Mucosa of descending colon (tissue), 3 donors: ENCODE measurements around the gene FAM209B. TPM values are rescaled to one million over a fixed set of nuclear protein-coding genes. Genes with fewer than 3 reads are reported as not detected.
"Not testable (repeated sequence)": the region's sequence is repeated elsewhere in the genome, so short reads cannot be mapped to it uniquely, and the experiment has no call there.

Source experiments
- ATAC-seq: fragments of 200-7000 bp; cut with Tn5 transposase; one replicate; pipeline ENCODE4 v1.9.1; 2020; ENCODE audit warnings: mild to moderate bottlenecking, moderate library complexity
- DNase-seq, 3 donors: peaks; one replicate each; pipeline ENCODE4 v3.0.0-alpha.2; 2020
- H3K36me3 ChIP-seq: fragments of 200-600 bp; one replicate; pipeline ENCODE4 v1.8.0; 2021; ENCODE audit warnings: low read depth, mild to moderate bottlenecking
- H3K4me1 ChIP-seq: fragments of 200-600 bp; one replicate; pipeline ENCODE4 v1.8.0; 2021; ENCODE audit warnings: low read depth, mild to moderate bottlenecking
- H3K4me3 ChIP-seq: fragments of 200-600 bp; one replicate; pipeline ENCODE4 v1.8.0; 2021; ENCODE audit warnings: mild to moderate bottlenecking
- H3K9me3 ChIP-seq: fragments of 200-600 bp; one replicate; pipeline ENCODE4 v1.8.0; 2021; ENCODE audit warnings: mild to moderate bottlenecking
- intact Hi-C, 2 donors: fragments of 100-400 bp; cut with DNase I in 1 of 2; cut with micrococcal nuclease in 1 of 2; formaldehyde crosslinking; loops; one replicate each; pipeline versions ENCODE4 v1.11.0 to v1.11.1; 2022; cut with DNase I, micrococcal nuclease
- long read RNA-seq, 2 donors: library from polyadenylated mRNA; unstranded; transcript quantifications; one replicate each; pipeline ENCODE4 v2.0.0, GENCODE V29; 2019 to 2021
- total RNA-seq, 3 donors: library from RNA; stranded (reverse); fragmentation: NEBNext Ultra II Directional in 2 of 3; extraction: Animal tissue kit (Norgen Biotek cat#: 25700) in 2 of 3; gene quantifications; one replicate each; pipeline versions ENCODE4 v1.2.1 to v1.2.4, GENCODE V29; 2021 to 2023
- TF ChIP-seq, protein P1 (sequence below): fragments of 200-600 bp; IDR thresholded peaks from one replicate; pipeline ENCODE4 v1.8.0; 2022; ENCODE audit warnings: antibody characterized with exemption, mild to moderate bottlenecking
- donor health status: DM: no; HTN: no; CAD: no; lungs with moderate emphysema.
- donor health status: DM: no; HTN: no; CAD: no.
- donor health status: DM: no; HTN: yes; CAD: no.

FAM209B gene, protein sequence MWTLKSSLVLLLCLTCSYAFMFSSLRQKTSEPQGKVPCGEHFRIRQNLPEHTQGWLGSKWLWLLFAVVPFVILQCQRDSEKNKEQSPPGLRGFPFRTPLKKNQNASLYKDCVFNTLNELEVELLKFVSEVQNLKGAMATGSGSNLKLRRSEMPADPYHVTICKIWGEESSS
- total RNA-seq = not detected
- long read RNA-seq, donor 1 = 0 reads
- long read RNA-seq, donor 2 = 0 reads

DNA sequence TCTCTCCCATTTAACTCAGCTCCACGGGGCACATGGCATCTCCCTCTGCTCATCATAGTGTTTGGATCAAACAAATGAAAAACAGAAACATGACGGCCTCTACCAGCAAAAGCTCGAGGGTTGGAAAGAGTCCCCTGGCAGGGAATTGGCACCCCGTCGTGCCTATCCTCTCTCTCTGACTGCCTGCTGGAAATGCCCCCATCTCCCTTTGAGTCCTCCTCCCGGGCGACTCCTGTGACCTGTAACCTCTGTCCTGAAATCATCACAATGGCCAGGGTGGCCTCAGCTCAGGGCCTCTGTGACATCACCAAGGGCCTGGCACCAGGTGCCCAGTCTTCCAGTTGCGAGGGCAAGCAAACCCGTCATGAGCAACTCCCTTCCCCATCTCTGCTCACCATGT is at the start of gene FAM209B:
FAM209B (plus strand) TSS at position 301 of the 400 bp plus-strand sequence; CDS start at position 397, 96 bp downstream.
- DNase-seq, H3K36me3 ChIP-seq, H3K9me3 ChIP-seq, H3K4me3 ChIP-seq, H3K4me1 ChIP-seq, intact Hi-C loops, ATAC-seq: not testable (repeated sequence)

DNA sequence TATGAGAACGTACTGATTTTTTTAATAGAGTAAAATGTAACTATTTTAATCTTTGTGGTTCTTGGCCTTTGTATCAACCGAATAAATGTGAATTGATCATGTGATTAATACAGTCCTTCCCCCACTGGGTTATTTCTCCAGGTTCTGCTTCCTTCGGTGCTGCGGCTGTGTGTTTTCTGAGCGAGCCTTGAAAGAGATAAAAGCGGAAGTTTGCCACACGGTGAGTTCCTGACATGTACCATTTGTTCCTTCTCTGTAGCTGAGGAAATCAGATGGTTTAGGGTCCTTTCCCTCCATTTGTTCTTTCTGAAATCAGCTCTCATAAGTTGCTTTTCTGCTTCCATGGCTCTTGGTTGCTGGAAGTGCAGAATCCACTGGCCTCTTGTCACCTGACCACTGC is 49.1 kb upstream of the FAM209B start:
- ATAC-seq = no peak
- no peak for DNase-seq
- TF ChIP-seq, protein P1, sequence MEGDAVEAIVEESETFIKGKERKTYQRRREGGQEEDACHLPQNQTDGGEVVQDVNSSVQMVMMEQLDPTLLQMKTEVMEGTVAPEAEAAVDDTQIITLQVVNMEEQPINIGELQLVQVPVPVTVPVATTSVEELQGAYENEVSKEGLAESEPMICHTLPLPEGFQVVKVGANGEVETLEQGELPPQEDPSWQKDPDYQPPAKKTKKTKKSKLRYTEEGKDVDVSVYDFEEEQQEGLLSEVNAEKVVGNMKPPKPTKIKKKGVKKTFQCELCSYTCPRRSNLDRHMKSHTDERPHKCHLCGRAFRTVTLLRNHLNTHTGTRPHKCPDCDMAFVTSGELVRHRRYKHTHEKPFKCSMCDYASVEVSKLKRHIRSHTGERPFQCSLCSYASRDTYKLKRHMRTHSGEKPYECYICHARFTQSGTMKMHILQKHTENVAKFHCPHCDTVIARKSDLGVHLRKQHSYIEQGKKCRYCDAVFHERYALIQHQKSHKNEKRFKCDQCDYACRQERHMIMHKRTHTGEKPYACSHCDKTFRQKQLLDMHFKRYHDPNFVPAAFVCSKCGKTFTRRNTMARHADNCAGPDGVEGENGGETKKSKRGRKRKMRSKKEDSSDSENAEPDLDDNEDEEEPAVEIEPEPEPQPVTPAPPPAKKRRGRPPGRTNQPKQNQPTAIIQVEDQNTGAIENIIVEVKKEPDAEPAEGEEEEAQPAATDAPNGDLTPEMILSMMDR = no peak
- Histone ChIP-seq H3K4me1 (no peaks in the 10 kb centered on the region), H3K36me3 (peaks cover 3% of the 10 kb centered on the region), H3K9me3 (no peaks in the 10 kb centered on the region), H3K4me3 (no peak overlapping the region)
- intact Hi-C loops = no loop called here

DNA sequence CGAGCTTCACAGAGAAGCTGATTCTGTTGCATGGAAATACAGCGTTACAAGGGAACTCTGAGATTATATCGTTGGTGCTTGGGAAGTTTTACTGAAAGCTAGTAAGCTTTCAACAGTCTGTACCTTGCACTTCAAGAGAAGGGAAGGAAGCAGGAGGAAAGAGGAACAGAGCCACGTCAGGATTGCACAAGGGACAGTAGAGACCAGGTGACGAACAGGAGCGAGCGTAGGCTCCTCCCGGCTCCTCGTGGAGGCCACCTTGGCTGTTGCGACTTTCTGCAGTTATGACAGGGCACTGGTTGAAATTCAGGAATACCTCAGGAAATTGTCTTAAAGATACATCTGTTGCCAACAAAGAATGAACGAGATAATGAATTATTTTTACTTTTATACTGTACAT is 45.8 kb upstream of the FAM209B start:
- DNase-seq (no peak), ATAC-seq (no peak)
- Histone ChIP-seq H3K4me3 (no peak overlapping the region), H3K4me1 (no peaks in the 10 kb centered on the region), H3K9me3 (no peaks in the 10 kb centered on the region), H3K36me3 (peaks cover 3% of the 10 kb centered on the region)
- TF ChIP-seq, protein P1 = no peak
- intact Hi-C loops = no loop called here

DNA sequence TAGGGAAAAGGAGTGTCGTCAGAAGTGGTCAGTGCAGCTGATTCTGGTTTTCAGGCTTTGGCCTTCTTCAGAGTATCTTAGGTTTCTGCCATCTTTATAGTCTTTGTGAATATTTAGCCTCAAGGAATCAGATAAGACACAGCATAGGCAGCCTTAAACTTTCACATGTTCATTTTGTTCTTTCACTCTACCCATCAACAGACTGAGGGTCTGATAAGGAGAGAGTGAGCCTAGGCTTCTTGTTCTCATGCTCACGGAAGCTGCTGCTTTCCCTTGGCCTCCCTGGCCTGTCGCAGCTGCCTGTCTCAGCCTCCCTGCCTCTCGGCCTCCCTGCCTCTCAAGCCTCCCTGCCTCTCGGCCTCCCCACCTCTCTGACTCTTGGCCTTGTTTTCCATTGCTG is 44.5 kb upstream of the FAM209B start:
- TF ChIP-seq, protein P1 = no peak
- H3K36me3 ChIP-seq = peaks cover 3% of the 10 kb centered on the region
- no peak for ATAC-seq

DNA sequence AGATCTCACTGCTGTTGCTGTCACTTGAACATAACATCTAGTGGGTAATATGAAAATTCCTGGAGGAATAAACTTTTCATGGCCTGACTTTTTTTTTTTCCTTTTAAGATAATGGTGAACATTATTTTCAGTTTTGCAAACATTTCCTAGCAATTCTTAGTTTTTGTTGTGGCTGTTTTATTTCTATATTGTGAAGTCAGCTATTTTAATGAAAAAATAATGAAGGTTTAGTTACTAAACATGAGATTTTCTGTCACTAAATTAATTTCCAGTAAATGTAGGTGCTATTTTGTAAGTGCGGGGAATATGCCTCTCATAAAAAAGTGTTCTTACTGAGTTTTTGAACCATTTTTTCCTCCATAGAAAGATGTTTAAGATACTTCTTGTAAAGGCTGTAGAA is 31.9 kb upstream of the FAM209B start:
- no peak for ATAC-seq
- H3K9me3 ChIP-seq = no peaks in the 10 kb centered on the region
- H3K36me3 ChIP-seq = no peaks in the 10 kb centered on the region
- H3K4me1 ChIP-seq = no peaks in the 10 kb centered on the region
- intact Hi-C loops = no loop called here
- TF ChIP-seq, protein P1 = no peak
- DNase-seq = no peak
- H3K4me3 ChIP-seq = no peak overlapping the region

More for the DNA sequence above, 44.5 kb upstream of the FAM209B start:
- H3K4me1 ChIP-seq = no peaks in the 10 kb centered on the region
- intact Hi-C loops = no loop called here
- no peak overlapping the region for H3K4me3 ChIP-seq
- no peak for DNase-seq
- H3K9me3 ChIP-seq = no peaks in the 10 kb centered on the region

DNA sequence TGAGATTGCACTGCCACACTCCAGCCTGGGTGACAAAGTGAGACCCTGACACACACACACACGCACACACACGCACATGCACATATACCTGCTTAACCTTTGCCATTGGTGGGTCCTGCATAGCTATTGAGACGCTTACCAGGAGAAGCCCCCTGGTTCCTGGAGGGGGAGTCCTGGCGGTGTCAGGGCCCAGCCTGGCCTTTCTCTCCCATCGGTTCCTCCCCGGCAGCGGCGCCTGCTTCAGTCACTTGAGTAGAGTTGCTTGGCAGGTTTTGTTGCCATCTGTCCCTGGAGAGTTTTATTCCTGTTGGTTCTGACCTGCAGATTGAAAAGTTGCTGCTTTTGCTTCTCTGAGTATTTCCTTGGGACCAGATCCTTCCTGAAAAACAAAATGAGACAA is 29.1 kb upstream of the FAM209B start:
- no peak overlapping the region for H3K4me3 ChIP-seq
- H3K36me3 ChIP-seq = no peaks in the 10 kb centered on the region
- DNase-seq (no peak), ATAC-seq (no peak)
- intact Hi-C loops = no loop called here
- TF ChIP-seq, protein P1 = no peak
- no peaks in the 10 kb centered on the region for H3K4me1 ChIP-seq
- H3K9me3 ChIP-seq = no peaks in the 10 kb centered on the region
